HepG2 (cell line): ENCODE measurements around the gene CHRNB1. TPM values are rescaled to one million over a fixed set of nuclear protein-coding genes. Genes with fewer than 3 reads are reported as not detected.
A peak's percentile ranks its signal among the peaks of the same experiment; 100 is the strongest.

Source experiments
- AGO1 ChIP-seq: fragments of 200-400 bp; formaldehyde crosslinking; IDR thresholded peaks from 2 replicates; pipeline ENCODE4 v1.6.1; 2017; ENCODE audit warnings: mild to moderate bottlenecking, low read depth, low read length, moderate library complexity; ENCODE audit not compliant: poor library complexity, severe bottlenecking
- ATF7-NPFF ChIP-seq: sonication (generic); formaldehyde crosslinking; IDR thresholded peaks from 2 replicates; pipeline ENCODE4 v1.8.1; 2023; ENCODE audit warnings: mild to moderate bottlenecking, low read depth, missing genetic modification reagents, moderate library complexity
- FOXK1 ChIP-seq: sonication (generic); formaldehyde crosslinking; IDR thresholded peaks from 2 replicates; pipeline ENCODE4 v1.4.0; 2020; ENCODE audit warnings: low read depth, missing genetic modification reagents, borderline replicate concordance
- GPN1 ChIP-seq: sonication (generic); formaldehyde crosslinking; IDR thresholded peaks from 2 replicates; pipeline ENCODE4 v1.5.1; 2020; ENCODE audit warnings: missing genetic modification reagents, borderline replicate concordance
- HDAC2 ChIP-seq: sonication (generic); formaldehyde crosslinking; IDR thresholded peaks from 2 replicates; pipeline ENCODE4 v1.4.0; 2020; ENCODE audit warnings: missing genetic modification reagents
- NAIF1 ChIP-seq: sonication (generic); formaldehyde crosslinking; IDR thresholded peaks from 2 replicates; pipeline ENCODE4 v1.5.0; 2020; ENCODE audit warnings: mild to moderate bottlenecking, missing genetic modification reagents, borderline replicate concordance
- ZFY ChIP-seq: sonication (generic); formaldehyde crosslinking; IDR thresholded peaks from 2 replicates; pipeline ENCODE4 v1.4.0; 2020; ENCODE audit warnings: missing genetic modification reagents
- ZNF646 ChIP-seq: sonication (generic); formaldehyde crosslinking; IDR thresholded peaks from 2 replicates; pipeline ENCODE4 v1.9.0; 2021; ENCODE audit warnings: mild to moderate bottlenecking, missing genetic modification reagents
- polyA plus RNA-seq, 8 experiments: library from polyadenylated mRNA; depleted of rRNA in 3 of 8; stranded (reverse) in 7 of 8; unstranded in 1 of 8; fragments of >200 nt; fragmentation: Illumina TruSeq in 4 of 8; extraction: Trizol in 4 of 8; gene quantifications; 2 replicates each; pipeline versions ENCODE4 v1.2.1 to v1.2.3, GENCODE V29; 2011 to 2016; ENCODE audit warnings: low read depth in 4 of 8, missing spikeins in 1 of 8, mixed read lengths in 1 of 8; ENCODE audit not compliant: insufficient read depth in 1 of 8
- total RNA-seq, 5 experiments: library from RNA; depleted of rRNA; stranded (reverse); fragments of >200 nt; fragmentation: Illumina TruSeq; extraction: Trizol; gene quantifications; 2 replicates each; pipeline ENCODE4 v1.2.3, GENCODE V29; 2016; ENCODE audit warnings: low read depth in 1 of 5
- TF ChIP-seq, protein P1 (sequence below): sonication (generic); formaldehyde crosslinking; IDR thresholded peaks from 2 replicates; pipeline ENCODE4 v1.8.0; 2022; ENCODE audit warnings: mild to moderate bottlenecking, missing genetic modification reagents, borderline replicate concordance
- TF ChIP-seq, protein P2 (sequence below), 2 experiments: sonication (generic) in 1 of 2; formaldehyde crosslinking in 1 of 2; IDR thresholded peaks; 2 replicates each; pipeline versions ENCODE4 v1.4.0 to v1.6.1; 2018 to 2020; ENCODE audit warnings: missing genetic modification reagents in 2 of 2, borderline replicate concordance in 1 of 2, low read depth in 1 of 2, mild to moderate bottlenecking in 1 of 2, missing biosample characterization in 1 of 2
- TF ChIP-seq, protein P3 (sequence below): sonication (generic); formaldehyde crosslinking; IDR thresholded peaks from 2 replicates; pipeline ENCODE4 v1.4.0; 2020; ENCODE audit warnings: missing genetic modification reagents, borderline replicate concordance
- TF ChIP-seq, protein P4 (sequence below): sonication (generic); formaldehyde crosslinking; IDR thresholded peaks from 2 replicates; pipeline ENCODE4 v1.4.0; 2020; ENCODE audit warnings: missing genetic modification reagents

CHRNB1 gene
- total and polyA plus RNA-seq, 2 of the 13 experiments (the other 11 are each of a cell fraction or from before 2014, with no cell fraction given): 5.4 to 33.7 TPM

DNA sequence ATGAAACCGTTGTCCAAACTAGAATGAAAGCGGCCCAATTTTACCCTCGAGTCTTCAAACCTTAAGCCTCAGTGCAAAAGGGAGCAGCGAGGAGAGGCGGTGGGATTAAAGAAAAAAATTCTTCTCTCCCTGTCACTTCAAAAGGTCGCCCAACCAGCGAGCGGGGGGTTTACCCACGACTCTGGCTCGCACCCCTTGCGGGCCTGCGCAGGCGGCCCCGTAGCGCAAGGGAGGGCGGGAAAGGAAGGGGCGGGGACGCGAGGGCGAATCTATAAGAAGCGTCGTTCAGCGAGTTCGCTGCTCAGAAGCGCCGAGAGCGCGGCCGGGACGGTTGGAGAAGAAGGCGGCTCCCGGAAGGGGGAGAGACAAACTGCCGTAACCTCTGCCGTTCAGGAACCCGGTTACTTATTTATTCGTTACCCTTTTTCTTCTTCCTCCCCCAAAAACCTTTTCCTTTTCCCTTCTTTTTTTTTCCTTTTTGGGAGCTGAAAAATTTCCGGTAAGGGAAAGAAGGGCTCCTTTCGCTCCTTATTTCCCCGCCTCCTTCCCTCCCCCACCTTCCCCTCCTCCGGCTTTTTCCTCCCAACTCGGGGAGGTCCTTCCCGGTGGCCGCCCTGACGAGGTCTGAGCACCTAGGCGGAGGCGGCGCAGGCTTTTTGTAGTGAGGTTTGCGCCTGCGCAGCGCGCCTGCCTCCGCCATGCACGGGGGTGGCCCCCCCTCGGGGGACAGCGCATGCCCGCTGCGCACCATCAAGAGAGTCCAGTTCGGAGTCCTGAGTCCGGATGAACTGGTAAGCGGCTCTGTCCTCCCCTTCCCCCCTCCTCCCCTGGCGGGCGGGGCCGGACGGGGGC is 39.4 kb downstream of the CHRNB1 start, which contains the start of gene POLR2A (continued):
- TF ChIP-seq ZNF646 (CRISPR knock-in tag): no peak
- TF ChIP-seq, protein P1, sequence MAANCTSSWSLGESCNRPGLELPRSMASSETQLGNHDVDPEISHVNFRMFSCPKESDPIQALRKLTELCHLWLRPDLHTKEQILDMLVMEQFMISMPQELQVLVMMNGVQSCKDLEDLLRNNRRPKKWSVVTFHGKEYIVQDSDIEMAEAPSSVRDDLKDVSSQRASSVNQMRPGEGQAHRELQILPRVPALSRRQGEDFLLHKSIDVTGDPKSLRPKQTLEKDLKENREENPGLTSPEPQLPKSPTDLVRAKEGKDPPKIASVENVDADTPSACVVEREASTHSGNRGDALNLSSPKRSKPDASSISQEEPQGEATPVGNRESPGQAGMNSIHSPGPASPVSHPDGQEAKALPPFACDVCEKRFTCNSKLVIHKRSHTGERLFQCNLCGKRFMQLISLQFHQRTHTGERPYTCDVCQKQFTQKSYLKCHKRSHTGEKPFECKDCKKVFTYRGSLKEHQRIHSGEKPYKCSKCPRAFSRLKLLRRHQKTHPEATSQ: no peak
- TF ChIP-seq, protein P2, sequence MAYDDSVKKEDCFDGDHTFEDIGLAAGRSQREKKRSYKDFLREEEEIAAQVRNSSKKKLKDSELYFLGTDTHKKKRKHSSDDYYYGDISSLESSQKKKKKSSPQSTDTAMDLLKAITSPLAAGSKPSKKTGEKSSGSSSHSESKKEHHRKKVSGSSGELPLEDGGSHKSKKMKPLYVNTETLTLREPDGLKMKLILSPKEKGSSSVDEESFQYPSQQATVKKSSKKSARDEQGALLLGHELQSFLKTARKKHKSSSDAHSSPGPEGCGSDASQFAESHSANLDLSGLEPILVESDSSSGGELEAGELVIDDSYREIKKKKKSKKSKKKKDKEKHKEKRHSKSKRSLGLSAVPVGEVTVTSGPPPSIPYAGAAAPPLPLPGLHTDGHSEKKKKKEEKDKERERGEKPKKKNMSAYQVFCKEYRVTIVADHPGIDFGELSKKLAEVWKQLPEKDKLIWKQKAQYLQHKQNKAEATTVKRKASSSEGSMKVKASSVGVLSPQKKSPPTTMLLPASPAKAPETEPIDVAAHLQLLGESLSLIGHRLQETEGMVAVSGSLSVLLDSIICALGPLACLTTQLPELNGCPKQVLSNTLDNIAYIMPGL (CRISPR knock-in tag; IDR thresholded peaks at IDR 0.05; ENCODE audit: borderline replicate concordance in 1 of 2, low read depth in 1 of 2): no peak; a peak in 2 of 4 replicates
- 0 out of 2 replicates have a peak, but pooled peaks have one; percentile 56 for TF ChIP-seq ATF7-NPFF (CRISPR knock-in tag)
- TF ChIP-seq FOXK1: peak; percentile 61; the same call in 1 of the 2 replicates
- TF ChIP-seq, protein P3, sequence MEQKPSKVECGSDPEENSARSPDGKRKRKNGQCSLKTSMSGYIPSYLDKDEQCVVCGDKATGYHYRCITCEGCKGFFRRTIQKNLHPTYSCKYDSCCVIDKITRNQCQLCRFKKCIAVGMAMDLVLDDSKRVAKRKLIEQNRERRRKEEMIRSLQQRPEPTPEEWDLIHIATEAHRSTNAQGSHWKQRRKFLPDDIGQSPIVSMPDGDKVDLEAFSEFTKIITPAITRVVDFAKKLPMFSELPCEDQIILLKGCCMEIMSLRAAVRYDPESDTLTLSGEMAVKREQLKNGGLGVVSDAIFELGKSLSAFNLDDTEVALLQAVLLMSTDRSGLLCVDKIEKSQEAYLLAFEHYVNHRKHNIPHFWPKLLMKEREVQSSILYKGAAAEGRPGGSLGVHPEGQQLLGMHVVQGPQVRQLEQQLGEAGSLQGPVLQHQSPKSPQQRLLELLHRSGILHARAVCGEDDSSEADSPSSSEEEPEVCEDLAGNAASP (CRISPR knock-in tag): peak; percentile 80
- no peak for TF ChIP-seq AGO1
- TF ChIP-seq ZFY (CRISPR knock-in tag): peak; percentile 56; the same call in 1 of the 2 replicates
- TF ChIP-seq, protein P4, sequence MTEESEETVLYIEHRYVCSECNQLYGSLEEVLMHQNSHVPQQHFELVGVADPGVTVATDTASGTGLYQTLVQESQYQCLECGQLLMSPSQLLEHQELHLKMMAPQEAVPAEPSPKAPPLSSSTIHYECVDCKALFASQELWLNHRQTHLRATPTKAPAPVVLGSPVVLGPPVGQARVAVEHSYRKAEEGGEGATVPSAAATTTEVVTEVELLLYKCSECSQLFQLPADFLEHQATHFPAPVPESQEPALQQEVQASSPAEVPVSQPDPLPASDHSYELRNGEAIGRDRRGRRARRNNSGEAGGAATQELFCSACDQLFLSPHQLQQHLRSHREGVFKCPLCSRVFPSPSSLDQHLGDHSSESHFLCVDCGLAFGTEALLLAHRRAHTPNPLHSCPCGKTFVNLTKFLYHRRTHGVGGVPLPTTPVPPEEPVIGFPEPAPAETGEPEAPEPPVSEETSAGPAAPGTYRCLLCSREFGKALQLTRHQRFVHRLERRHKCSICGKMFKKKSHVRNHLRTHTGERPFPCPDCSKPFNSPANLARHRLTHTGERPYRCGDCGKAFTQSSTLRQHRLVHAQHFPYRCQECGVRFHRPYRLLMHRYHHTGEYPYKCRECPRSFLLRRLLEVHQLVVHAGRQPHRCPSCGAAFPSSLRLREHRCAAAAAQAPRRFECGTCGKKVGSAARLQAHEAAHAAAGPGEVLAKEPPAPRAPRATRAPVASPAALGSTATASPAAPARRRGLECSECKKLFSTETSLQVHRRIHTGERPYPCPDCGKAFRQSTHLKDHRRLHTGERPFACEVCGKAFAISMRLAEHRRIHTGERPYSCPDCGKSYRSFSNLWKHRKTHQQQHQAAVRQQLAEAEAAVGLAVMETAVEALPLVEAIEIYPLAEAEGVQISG (CRISPR knock-in tag): peak; percentile 82
- peak; percentile 58 for TF ChIP-seq HDAC2 (CRISPR knock-in tag)
- TF ChIP-seq GPN1 (CRISPR knock-in tag): peak; percentile 86; the same call in 1 of the 2 replicates
- no peak for TF ChIP-seq NAIF1 (CRISPR knock-in tag)
